WERI-Rb-1 (cell line): Measurements from ENCODE around the gene TTI1.

Experiments used
- DNase-seq: peaks from one replicate; pipeline ENCODE4 v3.0.0-alpha.2; 2020
- H3K27ac ChIP-seq: fragments of 250-450 bp; sonication (Bioruptor Pico); 2 replicates; pipeline ENCODE4 v1.5.1; 2020; ENCODE audit warnings: mild to moderate bottlenecking, moderate library complexity
- H3K27me3 ChIP-seq: fragments of 250-450 bp; sonication (Bioruptor Pico); 2 replicates; pipeline ENCODE4 v1.5.1; 2021; ENCODE audit warnings: mild to moderate bottlenecking, low read depth, moderate library complexity; ENCODE audit not compliant: insufficient read depth, severe bottlenecking
- H3K36me3 ChIP-seq: fragments of 250-450 bp; sonication (Bioruptor Pico); 2 replicates; pipeline ENCODE4 v1.5.1; 2020; ENCODE audit warnings: mild to moderate bottlenecking, moderate library complexity
- H3K4me3 ChIP-seq: 2 replicates; pipeline ENCODE4 v1.5.1; 2011; ENCODE audit warnings: low read depth, mild to moderate bottlenecking, control low read depth, low read length
- H3K9me3 ChIP-seq: fragments of 250-450 bp; sonication (Bioruptor Pico); 2 replicates; pipeline ENCODE4 v1.5.1; 2021; ENCODE audit warnings: mild to moderate bottlenecking, moderate library complexity; ENCODE audit not compliant: severe bottlenecking
- TF ChIP-seq, protein P1 (sequence below): IDR thresholded peaks from 2 replicates; pipeline ENCODE4 v1.5.1; 2011; ENCODE audit warnings: low read depth, mild to moderate bottlenecking, control low read depth, inconsistent platforms, low read length

The TTI1 gene

DNA sequence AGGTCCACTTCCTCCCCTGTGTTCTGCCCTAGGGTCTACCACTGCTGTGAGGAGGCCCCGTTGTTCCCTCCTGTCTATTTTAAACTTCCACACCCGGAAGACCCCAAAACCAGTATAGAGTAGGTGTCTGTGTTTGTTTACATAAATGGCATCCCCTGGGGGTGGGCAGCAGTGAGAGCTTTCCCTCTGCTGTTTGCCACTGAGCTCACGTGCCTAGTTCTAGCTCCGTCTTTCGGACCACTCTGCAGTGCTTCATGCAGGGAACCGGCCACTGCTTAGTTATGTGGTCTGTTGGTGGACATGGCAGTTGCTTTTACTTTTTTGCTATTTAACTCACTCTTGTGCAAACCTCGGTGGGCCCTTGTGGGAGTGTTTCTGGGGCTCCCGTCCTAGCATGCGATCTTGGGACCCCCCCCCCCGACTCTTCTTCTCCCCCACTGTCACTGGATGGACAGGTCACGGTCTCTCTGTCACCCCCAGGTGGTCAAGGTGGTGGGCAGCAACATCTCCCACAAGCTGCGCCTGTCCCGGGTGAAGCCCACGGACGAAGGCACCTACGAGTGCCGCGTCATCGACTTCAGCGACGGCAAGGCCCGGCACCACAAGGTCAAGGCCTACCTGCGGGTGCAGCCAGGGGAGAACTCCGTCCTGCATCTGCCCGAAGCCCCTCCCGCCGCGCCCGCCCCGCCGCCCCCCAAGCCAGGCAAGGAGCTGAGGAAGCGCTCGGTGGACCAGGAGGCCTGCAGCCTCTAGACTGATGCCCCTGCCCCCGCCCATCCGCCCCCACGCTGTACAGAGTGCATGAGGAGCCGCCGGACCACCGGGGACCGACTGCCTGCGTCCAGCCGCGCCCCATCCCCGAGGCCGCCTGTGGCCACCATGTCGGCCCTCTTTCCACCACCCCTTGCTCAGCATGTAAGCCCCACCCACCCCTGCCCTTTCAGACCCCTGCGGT, 89.5 kb downstream of the TTI1 start:
- no peak overlapping the region for H3K27ac ChIP-seq
- H3K4me3 ChIP-seq = no peak overlapping the region
- no peaks in the 10 kb centered on the region for H3K36me3 ChIP-seq
- peak; percentile 52 for DNase-seq
- TF ChIP-seq, protein P1, sequence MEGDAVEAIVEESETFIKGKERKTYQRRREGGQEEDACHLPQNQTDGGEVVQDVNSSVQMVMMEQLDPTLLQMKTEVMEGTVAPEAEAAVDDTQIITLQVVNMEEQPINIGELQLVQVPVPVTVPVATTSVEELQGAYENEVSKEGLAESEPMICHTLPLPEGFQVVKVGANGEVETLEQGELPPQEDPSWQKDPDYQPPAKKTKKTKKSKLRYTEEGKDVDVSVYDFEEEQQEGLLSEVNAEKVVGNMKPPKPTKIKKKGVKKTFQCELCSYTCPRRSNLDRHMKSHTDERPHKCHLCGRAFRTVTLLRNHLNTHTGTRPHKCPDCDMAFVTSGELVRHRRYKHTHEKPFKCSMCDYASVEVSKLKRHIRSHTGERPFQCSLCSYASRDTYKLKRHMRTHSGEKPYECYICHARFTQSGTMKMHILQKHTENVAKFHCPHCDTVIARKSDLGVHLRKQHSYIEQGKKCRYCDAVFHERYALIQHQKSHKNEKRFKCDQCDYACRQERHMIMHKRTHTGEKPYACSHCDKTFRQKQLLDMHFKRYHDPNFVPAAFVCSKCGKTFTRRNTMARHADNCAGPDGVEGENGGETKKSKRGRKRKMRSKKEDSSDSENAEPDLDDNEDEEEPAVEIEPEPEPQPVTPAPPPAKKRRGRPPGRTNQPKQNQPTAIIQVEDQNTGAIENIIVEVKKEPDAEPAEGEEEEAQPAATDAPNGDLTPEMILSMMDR = peak; percentile 68
- H3K9me3 ChIP-seq = peaks cover 6% of the 10 kb centered on the region
- no peaks in the 10 kb centered on the region for H3K27me3 ChIP-seq

DNA sequence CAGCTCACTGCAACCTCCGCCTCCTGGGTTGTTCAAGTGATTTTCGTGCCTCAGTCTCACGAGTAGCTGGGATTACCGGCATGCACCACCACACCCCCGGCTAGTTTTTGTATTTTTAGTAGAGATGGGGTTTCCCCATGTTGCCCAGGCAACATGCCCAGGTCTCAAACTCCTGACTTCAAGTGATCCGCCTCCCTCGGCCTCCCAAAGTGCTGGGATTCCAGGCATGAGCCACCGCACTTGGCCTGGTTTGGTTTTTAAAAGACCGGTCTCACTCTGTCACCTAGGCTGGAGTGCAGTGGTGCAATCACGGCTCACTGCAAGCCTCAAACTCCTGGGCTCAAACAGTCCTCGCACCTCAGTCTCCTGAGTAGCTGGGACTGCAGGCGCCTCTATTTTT, 90.2 kb downstream of the TTI1 start:
- H3K27me3 ChIP-seq = no peaks in the 10 kb centered on the region
- H3K9me3 ChIP-seq = peaks cover 5% of the 10 kb centered on the region
- H3K27ac ChIP-seq = no peak overlapping the region
- TF ChIP-seq, protein P1 = no peak
- no peak overlapping the region for H3K4me3 ChIP-seq
- H3K36me3 ChIP-seq = no peaks in the 10 kb centered on the region
- no peak for DNase-seq

DNA sequence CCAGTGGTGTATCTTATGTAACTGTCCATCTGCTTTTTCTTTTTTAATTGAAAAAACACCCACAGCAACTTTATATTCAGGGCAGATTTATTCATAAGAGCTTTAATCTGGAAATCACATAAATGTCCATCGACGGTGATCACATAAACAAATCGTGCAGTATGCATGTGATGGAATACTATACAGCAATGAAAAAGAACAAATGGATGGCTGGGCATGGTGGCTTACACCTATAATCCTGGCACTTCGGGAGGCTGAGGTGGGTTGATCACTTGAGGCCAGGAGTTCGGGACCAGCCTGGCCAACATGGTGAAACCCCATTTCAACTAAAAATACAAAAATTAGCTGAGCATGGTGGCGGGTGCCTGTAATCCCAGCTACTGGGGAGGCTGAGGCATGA, 91.3 kb downstream of the TTI1 start:
- DNase-seq = no peak

DNA sequence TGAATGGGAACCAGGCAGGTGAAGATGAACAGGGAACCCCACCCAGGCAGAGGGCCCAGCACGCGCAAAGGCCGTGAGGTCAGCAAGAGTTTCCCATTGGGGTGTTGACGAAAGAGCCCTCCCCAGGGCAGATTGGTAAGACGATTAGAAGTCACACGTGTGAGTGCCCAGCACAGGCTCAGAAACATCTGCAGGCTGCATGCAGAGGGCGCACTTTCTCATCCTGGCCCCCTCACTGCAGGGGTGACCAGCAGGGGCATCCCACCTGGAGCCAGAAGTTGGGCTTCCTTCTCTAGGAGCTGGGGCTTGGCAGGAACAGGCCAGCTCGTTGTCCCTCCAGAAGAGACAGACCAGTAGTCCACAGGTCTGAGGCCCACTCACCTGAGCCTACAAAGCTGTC, 91.9 kb downstream of the TTI1 start:
- H3K9me3 ChIP-seq = no peaks in the 10 kb centered on the region
- no peaks in the 10 kb centered on the region for H3K27me3 ChIP-seq
- DNase-seq = no peak
- H3K27ac ChIP-seq = no peak overlapping the region
- no peaks in the 10 kb centered on the region for H3K36me3 ChIP-seq
- TF ChIP-seq, protein P1 = peak; percentile 77
- H3K4me3 ChIP-seq = no peak overlapping the region

More for the DNA sequence above, 91.3 kb downstream of the TTI1 start:
- TF ChIP-seq, protein P1 = no peak
- Histone ChIP-seq H3K4me3 (no peak overlapping the region), H3K9me3 (no peaks in the 10 kb centered on the region), H3K36me3 (no peaks in the 10 kb centered on the region), H3K27me3 (no peaks in the 10 kb centered on the region), H3K27ac (no peak overlapping the region)

DNA sequence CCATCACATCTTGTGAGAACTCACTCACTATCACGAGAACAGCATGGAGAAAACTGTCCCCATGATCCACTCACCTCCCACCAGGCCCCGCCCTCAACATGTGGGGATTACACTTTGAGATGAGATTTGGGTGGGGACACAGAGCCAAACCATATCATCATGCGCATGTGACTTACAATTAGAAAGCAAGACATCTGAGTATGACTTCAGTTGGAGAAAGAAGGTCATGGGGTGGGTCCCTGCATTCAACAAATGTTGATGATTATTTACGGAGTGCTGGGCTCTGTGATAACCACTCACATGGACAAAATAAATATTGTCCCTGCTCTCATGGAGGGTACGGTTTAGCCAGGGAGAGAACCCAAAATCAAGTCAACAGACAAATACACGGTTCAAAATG, 92.4 kb downstream of the TTI1 start:
- TF ChIP-seq, protein P1 = no peak
- Histone ChIP-seq H3K27ac (no peak overlapping the region), H3K9me3 (no peaks in the 10 kb centered on the region), H3K4me3 (no peak overlapping the region), H3K36me3 (no peaks in the 10 kb centered on the region), H3K27me3 (no peaks in the 10 kb centered on the region)
- no peak for DNase-seq
